OCI-LY7 (cell line): ENCODE data around the gene COQ8A. TPM values are rescaled to one million over a fixed set of nuclear protein-coding genes. Genes with fewer than 3 reads are reported as not detected.
A peak's percentile ranks its signal among the peaks of the same experiment; 100 is the strongest.

Experiments
- BruUV-seq: library from RNA; stranded (reverse); fragments of 400-500 nt; replicated peaks from 2 replicates; lab custom pipeline; 2021; lab: Mats Ljungman, UMichigan
- CTCF ChIA-PET: fragments of 300-600 bp; sonication (Branson Sonifier 250); formaldehyde crosslinking; loops from one replicate; lab custom pipeline; 2022; ENCODE audit warnings: antibody characterized with exemption; ENCODE audit not compliant: unreplicated experiment; lab: Charles Lee
- POLR2A ChIA-PET: fragments of 300-600 bp; sonication (Branson Sonifier 250); formaldehyde crosslinking; loops from one replicate; lab custom pipeline; 2022; ENCODE audit warnings: antibody characterized with exemption; lab: Charles Lee
- DNase-seq: peaks from one replicate; pipeline ENCODE4 v3.0.0-alpha.2; 2015; ENCODE audit warnings: low spot score
- H2AFZ ChIP-seq: fragments of 200-600 bp; sonication (generic), shearing (Covaris generic); 2 replicates; pipeline ENCODE4 v1.6.1; 2014; ENCODE audit warnings: mild to moderate bottlenecking, antibody characterized with exemption, low read length, moderate library complexity
- H3K27ac ChIP-seq: fragments of 200-600 bp; sonication (generic); 2 replicates; pipeline ENCODE4 v1.5.1; 2014; ENCODE audit warnings: mixed run types, low read depth, mild to moderate bottlenecking, moderate library complexity, low read length, inconsistent platforms; ENCODE audit not compliant: poor library complexity, severe bottlenecking
- H3K36me3 ChIP-seq: fragments of 200-600 bp; sonication (generic); 2 replicates; pipeline ENCODE4 v1.6.1; 2014; ENCODE audit warnings: mild to moderate bottlenecking, antibody characterized with exemption, low read length, moderate library complexity, mixed read lengths; ENCODE audit not compliant: insufficient read depth
- H3K4me1 ChIP-seq: fragments of 200-600 bp; sonication (generic); 2 replicates; pipeline ENCODE4 v1.5.1; 2014; ENCODE audit warnings: mild to moderate bottlenecking, low read length; ENCODE audit not compliant: insufficient read depth, poor library complexity, severe bottlenecking
- H3K4me2 ChIP-seq: fragments of 200-600 bp; sonication (generic); 2 replicates; pipeline ENCODE4 v1.6.1; 2014; ENCODE audit warnings: mild to moderate bottlenecking, low read length
- H3K4me3 ChIP-seq: fragments of 200-600 bp; sonication (generic); 2 replicates; pipeline ENCODE4 v1.5.1; 2014; ENCODE audit warnings: mild to moderate bottlenecking, low read depth, low read length; ENCODE audit not compliant: poor library complexity, severe bottlenecking
- H3K79me2 ChIP-seq: fragments of 200-600 bp; sonication (generic); 2 replicates; pipeline ENCODE4 v1.6.1; 2016; ENCODE audit warnings: low read depth, mild to moderate bottlenecking, low read length, moderate library complexity, mixed read lengths; ENCODE audit not compliant: insufficient read depth
- H3K9me2 ChIP-seq: fragments of 200-600 bp; sonication (generic); 2 replicates; pipeline ENCODE4 v1.6.1; 2016; ENCODE audit warnings: mild to moderate bottlenecking, low read length, mixed read lengths; ENCODE audit not compliant: insufficient read depth
- H3K9me3 ChIP-seq: fragments of 200-600 bp; sonication (generic); 2 replicates; pipeline ENCODE4 v1.6.1; 2014; ENCODE audit warnings: mild to moderate bottlenecking, mixed run types, low read length, mixed read lengths
- H4K20me1 ChIP-seq: fragments of 200-600 bp; sonication (generic); 2 replicates; pipeline ENCODE4 v1.6.1; 2014; ENCODE audit warnings: mild to moderate bottlenecking, antibody characterized with exemption, low read length, moderate library complexity, mixed read lengths; ENCODE audit not compliant: insufficient read depth
- CTCF ChIP-seq: fragments of 200-600 bp; sonication (generic); conservative IDR thresholded peaks from 2 replicates; pipeline ENCODE4 v1.5.1; 2014; ENCODE audit warnings: mild to moderate bottlenecking, antibody characterized with exemption, low read length, moderate library complexity, mixed read lengths
- EZH2phosphoT487 ChIP-seq: fragments of 200-600 bp; sonication (generic); IDR thresholded peaks from 2 replicates; pipeline ENCODE4 v1.6.1; 2018; ENCODE audit warnings: low read depth, borderline replicate concordance, mild to moderate bottlenecking, mixed run types, antibody characterized with exemption, low read length, moderate library complexity, mixed read lengths
- intact Hi-C: fragments of 100-400 bp; cut with micrococcal nuclease; formaldehyde crosslinking; loops from one replicate; pipeline ENCODE4 v1.10.0; 2022; ENCODE audit not compliant: unreplicated experiment
- total RNA-seq, 2 experiments: library from RNA; depleted of rRNA in 1 of 2; stranded (reverse); fragments of >200 nt in 1 of 2; shearing (Covaris generic) in 1 of 2; gene quantifications; 2 replicates each; pipeline ENCODE4 v1.2.3, GENCODE V29; 2014 to 2022

COQ8A gene
- total RNA-seq, 2 experiments from 2014 or later: 19.4 to 19.6 TPM

DNA sequence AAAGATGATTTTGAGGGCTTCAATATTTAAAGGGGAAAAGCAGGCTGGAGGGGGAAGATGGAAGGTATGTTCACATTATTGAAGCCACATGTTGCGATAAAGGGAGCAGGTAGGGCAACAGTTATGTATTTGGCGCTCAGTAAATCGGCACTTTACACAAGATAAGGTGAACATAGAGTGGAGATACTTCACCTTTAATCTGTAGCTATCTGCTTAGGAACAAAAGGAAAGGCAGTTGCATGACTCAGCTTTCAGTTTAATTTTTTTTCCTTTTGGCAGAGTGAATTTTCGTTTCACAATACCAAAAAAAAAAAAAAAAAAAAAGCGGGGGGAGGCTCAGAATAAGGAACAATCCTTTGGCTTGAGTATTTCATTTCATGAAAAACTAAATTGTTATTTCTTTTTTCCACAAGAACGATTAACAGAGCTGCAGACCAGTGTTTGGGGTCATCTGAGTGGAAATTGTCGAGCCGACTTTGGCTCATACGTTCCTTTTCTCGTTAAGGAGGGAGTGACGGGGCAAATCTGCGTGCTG lies 1.1 kb upstream of the COQ8A start:
- CTCF ChIA-PET: interaction anchor here (1.3 kb wide), 1 partner anchor 56 kb away, joined by 3 read pairs; no protein-coding TSS in a partner anchor
- Histone ChIP-seq H3K4me3 (peak overlapping the region; percentile 71), H3K36me3 (no peaks in the 10 kb centered on the region), H3K27ac (peak overlapping the region; percentile 91), H3K4me2 (peak overlapping the region; percentile 86), H2AFZ (peak overlapping the region; percentile 80), H3K79me2 (no peaks in the 10 kb centered on the region), H3K4me1 (peaks cover 26% of the 10 kb centered on the region), H4K20me1 (no peaks in the 10 kb centered on the region), H3K9me3 (peaks cover 20% of the 10 kb centered on the region), H3K9me2 (no peaks in the 10 kb centered on the region)
- intact Hi-C loops: loop anchor here (2.0 to 10.0 kb wide), 3 partner anchors 56 to 626 kb away; partner anchors contain the start of genes ITPKB and ZNF678
- POLR2A ChIA-PET: interaction anchor here (0.6 to 3.0 kb wide), 6 partner anchors 28 to 315 kb away, joined by 3 to 11 read pairs (median 4); no protein-coding TSS in a partner anchor
- TSS peak; percentile 91 for BruUV-seq
- TF ChIP-seq EZH2phosphoT487: no peak
- no peak for TF ChIP-seq CTCF
- DNase-seq: peak; percentile 13

- Histone ChIP-seq H3K4me1 (peaks cover 26% of the 10 kb centered on the region), H4K20me1 (no peaks in the 10 kb centered on the region), H3K36me3 (no peaks in the 10 kb centered on the region), H3K4me2 (peak overlapping the region; percentile 86), H3K9me3 (peaks cover 14% of the 10 kb centered on the region), H3K27ac (peak overlapping the region; percentile 91), H3K9me2 (no peaks in the 10 kb centered on the region), H2AFZ (peak overlapping the region; percentile 80), H3K4me3 (peak overlapping the region; percentile 71), H3K79me2 (no peaks in the 10 kb centered on the region)
- ChIA-PET CTCF (interaction anchor here (0.6 to 1.3 kb wide), 2 partner anchors 57 to 978 kb away, joined by 3 read pairs; no protein-coding TSS in a partner anchor), POLR2A (interaction anchor here (0.6 to 3.0 kb wide), 5 partner anchors 28 to 316 kb away, joined by 3 to 11 read pairs (median 6); no protein-coding TSS in a partner anchor)
- intact Hi-C loops: loop anchor here (2.0 to 10.0 kb wide), 4 partner anchors 57 to 625 kb away; partner anchors contain the start of genes ITPKB and ZNF678
- DNase-seq: peak; percentile 88
- no peak for TF ChIP-seq EZH2phosphoT487
- TF ChIP-seq CTCF: 0 out of 2 replicates have a peak, but pooled peaks have one; percentile 23
- BruUV-seq: no TSS peak
These were observed 561 bp upstream of the COQ8A start for GRCh38 chr1:226939438-226940028.

DNA sequence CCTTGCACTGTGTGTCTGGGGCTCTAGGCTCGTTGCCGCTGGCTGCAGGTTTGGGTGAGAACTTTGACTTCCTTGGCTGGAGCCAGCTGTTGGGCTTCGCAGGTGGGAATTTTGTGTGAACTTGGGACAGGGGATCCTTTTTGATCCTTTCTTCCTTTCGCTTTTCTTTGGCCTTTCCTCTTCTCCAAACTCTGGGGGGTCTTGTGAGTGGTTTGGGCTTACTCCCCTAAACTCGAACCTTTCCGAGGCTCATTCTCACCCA lies 643 bp downstream of the COQ8A start:
- H4K20me1 ChIP-seq: no peaks in the 10 kb centered on the region
- H3K9me2 ChIP-seq: no peaks in the 10 kb centered on the region
- ChIA-PET POLR2A (interaction anchor here (0.9 kb wide), 1 partner anchor 58 kb away, joined by 7 read pairs; no protein-coding TSS in a partner anchor), CTCF (no interaction called here)
- no peaks in the 10 kb centered on the region for H3K79me2 ChIP-seq
- intact Hi-C loops: loop anchor here (5.0 kb wide), 1 partner anchor 308 kb away; no protein-coding TSS in a partner anchor
- H3K36me3 ChIP-seq: no peaks in the 10 kb centered on the region
- peak overlapping the region; percentile 83 for H3K4me3 ChIP-seq
- 0 out of 2 replicates have a peak, but pooled peaks cover 2% of the 10 kb centered on the region for H3K9me3 ChIP-seq
- H2AFZ ChIP-seq: peak overlapping the region; percentile 74; the same call in 1 of the 2 replicates
- BruUV-seq: no TSS peak
- H3K4me2 ChIP-seq: peak overlapping the region; percentile 95
- no peak overlapping the region for H3K27ac ChIP-seq
- no peak for TF ChIP-seq CTCF
- TF ChIP-seq EZH2phosphoT487: no peak
- peaks cover 26% of the 10 kb centered on the region for H3K4me1 ChIP-seq
- no peak for DNase-seq
